ENCODE results near the gene NFYC.
"Not testable (repeated sequence)": the region's sequence is repeated elsewhere in the genome, so short reads cannot be mapped to it uniquely, and the experiment has no call there.

Gene NFYC

GRCh38 chr1:40708750-40709099, 17.2 kb downstream of the NFYC start:
- peak; percentile 90 for DNase-seq

DNA sequence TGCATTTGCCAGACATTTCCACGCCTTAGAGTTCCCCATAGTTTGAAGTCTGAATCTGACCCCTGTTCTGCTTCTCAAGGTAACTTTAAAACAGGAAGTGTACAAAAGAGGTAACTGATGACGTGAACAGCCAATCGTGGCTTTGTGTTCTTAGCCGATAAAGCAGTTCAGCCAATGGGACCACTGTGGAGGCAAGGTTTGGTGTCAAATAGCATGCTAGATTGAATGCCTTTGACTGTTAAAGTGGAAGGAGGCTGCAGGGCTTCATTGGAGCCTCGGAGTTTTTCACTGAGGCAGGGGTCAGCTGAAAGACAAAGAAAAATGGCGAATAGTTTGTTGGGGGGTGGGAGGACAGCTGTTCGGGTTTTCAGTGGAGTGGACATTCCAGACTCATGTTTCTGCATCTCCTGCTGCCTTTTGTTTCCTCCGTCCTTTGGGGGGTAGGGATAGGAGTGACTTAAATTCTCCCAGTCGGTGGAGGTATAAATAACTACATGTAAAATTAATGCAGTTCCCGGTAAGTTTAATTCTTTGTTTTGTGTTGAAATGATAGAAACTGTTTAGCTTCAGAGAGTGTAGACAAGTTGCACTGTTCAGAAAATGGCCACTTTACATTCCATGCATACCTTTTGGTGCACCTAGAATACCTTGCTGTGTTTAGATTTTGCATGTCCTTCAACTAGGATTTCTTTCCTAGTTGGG, 17.7 kb downstream of the NFYC start:
- DNase-seq = peak; percentile 96

DNA sequence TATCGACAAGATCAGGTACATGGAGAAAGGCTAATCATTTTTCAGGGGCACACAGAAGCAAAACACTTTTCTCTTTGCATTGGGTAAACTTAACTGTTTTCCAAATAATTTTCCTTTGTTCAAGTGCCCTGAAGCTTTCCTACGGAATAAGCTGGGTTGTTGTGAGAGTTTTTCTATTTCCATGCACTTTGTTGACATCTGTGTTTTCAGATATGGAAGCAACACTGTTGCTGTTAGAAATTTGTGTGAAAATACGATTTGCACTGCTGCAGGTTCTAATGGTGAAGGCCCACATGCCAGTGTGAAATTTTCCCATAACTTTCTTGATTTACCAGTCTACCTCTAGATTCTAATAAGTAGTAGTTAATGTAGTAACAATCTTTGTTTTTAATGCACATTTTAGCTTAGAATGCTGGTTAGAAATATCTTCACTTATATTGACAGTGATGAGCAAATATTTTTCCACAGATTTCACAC, 18.3 kb downstream of the NFYC start:
- DNase-seq = no peak

GRCh38 chr1:40710581-40711315, 19.2 kb downstream of the NFYC start:
- DNase-seq = no peak

DNA sequence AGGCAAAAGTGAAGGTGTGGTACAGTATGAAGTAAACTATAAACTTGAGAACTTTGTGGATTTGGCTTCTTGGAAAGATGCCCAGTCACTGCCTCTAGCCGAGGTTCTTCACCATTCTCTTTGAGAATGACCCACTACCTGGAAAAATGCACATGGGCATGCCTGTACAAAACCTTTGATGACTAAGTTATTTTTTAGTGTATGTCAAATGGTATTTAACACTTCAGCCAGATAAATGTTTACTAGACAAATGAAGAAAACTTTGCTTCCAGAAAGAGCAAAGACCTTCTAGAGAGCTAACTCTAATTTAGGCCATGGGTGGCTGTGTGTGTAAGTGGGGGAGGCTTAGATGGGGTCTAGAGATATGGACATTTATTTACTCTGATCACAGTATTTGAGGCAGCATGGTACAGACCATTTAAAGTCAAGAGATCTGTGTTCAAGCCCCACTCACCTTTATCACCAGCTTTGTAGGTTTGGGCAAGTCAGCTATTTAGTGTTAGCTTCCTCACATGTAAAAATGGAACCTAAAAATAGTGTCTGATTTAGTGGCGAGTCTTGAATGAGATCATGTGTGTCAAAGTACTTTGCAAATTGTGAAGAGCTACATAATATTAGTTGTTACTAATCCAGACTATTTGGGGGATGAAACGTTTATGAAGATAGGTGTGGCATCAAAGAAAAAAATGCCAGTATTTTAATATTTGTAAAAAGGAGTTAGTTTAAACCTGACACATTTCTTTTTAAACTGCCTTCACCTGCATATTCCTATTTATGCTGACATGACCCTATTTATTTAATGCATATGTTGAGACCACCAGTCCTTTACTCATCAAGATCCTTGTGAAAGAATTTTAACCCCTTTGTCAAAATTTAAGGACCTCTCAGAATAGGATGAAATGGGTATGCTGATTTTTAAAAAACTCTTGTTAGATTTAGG, 20.2 kb downstream of the NFYC start:
- DNase-seq = peak; percentile 41

DNA sequence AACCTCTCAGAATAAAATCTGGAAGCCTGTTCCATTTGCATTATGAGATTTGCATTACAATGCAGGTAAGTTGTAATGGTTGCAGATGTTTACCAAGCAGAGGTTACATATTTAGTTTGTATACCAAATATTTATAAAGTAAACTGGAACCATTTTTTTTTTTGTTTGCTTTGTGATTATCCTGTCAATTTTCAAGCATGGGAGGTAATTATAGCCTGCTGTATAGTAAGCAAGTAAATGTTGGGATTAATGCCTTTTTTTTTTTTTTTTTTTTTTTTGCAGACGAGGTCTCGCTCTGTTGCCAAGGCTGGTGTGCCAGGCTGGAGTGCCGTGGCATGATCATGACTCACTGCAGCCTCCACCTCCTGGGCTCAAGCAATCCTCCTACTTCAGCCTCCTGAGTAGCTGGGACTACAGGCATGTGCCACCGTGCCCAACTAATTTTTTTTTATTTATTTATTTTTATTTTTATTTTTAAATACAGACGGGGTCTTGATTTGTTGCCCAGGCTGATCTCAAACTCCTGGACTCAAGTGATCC, 21.0 kb downstream of the NFYC start:
- DNase-seq = no peak

DNA sequence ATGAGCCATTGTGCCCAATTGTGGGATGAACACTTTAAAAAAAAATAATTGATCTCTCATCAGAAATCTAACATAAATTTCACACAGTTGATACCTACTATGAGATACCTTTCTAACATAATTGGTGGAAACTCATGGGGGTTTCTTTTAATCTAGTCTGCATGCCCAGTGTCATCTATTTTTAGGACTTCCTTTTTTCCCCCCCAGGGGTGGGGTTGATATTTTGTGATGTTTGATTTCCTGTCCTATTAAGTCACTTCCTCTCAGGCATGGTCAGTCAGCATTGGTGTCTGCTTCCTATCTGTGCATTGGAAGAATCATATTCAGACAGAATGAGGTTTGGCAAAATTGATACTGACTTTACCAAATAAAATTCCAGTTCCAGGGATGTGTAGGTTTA, 21.5 kb downstream of the NFYC start:
- peak; percentile 26 for DNase-seq

DNA sequence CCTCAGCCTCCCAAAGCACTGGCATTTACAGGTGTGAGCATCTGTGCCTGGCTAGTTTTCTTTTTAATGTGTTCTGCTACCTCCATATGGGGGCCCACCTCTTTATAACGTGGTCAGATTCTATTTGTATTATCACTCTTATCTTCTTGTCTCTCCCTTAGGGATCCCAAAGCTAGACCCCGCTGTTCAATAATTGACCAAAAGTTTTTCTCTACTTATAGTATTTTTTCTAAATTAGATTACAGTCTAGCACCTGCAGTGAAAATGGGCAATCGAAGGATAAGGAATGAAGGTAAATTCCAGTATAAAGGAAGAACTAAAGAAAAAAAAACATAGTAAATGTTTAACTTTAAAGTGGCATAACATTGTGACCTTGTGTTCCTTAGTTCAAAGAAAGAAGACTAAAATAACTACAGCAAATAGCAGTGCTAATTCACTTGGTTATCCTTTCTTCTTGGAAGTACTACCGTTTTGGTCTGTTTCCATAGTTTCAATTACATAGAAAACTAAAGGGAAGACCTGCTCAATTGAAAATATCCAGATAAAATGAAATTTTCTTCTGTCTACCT, 24.1 kb downstream of the NFYC start:
- no peak for DNase-seq

DNA sequence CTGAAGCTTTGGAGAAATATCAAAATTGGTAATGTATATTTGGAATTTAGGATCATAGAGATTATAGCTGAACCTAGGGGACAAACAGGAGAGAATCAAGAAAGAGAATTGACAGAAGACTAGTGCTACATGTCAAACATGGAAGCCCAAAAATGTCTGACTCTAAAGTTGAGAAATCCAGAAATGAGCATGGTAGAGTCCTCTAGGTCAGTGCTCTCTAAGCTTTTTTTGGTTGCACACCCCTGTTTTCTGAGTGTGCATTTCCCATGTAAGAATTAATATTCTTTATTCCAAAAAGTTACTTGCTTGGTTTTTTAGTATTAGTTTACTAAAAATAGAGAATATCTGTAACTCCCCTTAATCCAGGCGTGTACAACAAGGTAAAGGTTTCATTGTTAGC, 25.6 kb downstream of the NFYC start:
- no peak for DNase-seq

- peak; percentile 30 for DNase-seq
Measured at GRCh38 chr1:40717955-40718354, 26.5 kb downstream of the NFYC start.

GRCh38 chr1:40720493-40720892, 29.0 kb downstream of the NFYC start:
- DNase-seq = no peak

- DNase-seq = no peak
Measured at GRCh38 chr1:40722622-40723021, 31.1 kb downstream of the NFYC start.

DNA sequence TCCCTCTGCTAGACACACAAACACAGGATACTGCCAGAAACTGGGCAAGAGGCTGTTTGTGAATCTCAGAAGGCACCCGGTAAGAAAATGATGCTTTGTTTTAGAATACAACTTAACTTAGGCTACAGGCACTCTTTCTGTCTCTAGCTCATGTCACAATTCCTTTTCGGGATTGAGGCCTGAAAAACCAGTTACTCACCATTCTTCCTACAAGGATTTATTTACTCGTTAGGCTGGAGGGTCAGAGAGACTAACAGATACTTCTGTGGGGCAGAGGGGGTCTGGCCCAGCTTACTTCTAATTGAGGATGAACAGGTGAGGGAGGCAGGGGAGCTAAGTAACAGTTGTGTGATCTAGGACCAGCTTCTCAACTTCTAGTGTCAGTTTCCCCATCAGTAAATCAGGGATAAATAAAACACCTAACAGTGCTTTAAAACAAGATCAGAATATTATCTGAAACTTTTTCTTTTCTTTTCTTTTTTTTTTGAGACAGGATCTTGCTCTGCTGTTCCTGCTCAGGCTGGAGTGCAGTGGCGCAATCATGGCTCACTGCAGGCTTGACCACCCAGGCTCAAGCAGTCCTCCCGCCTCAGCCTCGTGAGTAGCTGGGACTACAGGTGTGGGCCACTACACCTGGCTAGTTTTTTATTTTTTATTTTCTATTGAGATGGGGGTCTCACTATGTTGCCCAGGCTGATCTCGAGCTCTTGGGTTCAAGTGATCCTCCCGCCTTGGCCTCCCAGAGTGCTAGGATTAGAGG, 31.9 kb downstream of the NFYC start:
- no peak for DNase-seq

DNA sequence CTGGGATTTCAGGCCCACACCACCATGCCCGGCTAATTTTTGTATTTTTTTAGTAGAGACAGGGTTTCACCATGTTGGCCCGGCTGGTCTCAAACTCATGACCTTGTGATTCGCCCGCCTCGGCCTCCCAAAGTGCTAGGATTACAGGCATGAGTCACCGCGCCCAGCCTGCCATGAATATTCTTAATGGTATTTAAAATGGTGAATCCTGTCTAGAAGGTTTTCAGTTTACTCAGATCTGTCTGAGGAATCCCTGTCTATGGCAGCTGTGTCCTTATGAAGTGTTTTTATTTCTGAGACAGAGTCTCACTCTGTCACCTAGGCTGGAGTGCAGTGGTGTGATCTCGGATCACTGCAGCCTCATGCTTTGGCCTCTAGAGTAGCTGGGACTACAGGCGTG, 36.2 kb downstream of the NFYC start:
- DNase-seq = peak; percentile 79

GRCh38 chr1:40729316-40729862, 37.9 kb downstream of the NFYC start:
- not testable (repeated sequence) for DNase-seq

GRCh38 chr1:40732756-40733301, 41.3 kb downstream of the NFYC start:
- no peak for DNase-seq

- DNase-seq = no peak
Measured at GRCh38 chr1:40734882-40735628, 43.6 kb downstream of the NFYC start.

DNA sequence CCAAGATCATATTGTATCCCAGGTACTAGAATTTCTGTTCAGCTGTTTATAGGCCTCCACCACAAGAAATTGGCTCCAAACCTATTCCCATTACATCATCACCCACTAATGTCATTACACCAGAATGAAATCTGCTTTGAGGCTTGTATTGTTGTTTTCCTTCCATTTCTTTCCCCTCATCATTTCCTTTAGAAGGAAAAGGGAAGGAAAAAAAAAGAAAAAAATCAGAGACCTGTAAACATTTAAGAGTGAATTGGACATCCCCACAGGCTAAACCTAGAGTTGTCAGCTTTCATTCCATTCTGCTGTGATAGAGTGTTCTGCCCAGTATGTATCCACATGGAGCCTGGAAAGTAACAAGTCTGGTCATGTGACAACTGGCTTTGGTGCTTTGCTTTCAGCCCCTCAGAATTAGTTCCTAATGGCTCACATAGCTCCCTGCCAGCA, 44.6 kb downstream of the NFYC start:
- DNase-seq = peak; percentile 49

DNA sequence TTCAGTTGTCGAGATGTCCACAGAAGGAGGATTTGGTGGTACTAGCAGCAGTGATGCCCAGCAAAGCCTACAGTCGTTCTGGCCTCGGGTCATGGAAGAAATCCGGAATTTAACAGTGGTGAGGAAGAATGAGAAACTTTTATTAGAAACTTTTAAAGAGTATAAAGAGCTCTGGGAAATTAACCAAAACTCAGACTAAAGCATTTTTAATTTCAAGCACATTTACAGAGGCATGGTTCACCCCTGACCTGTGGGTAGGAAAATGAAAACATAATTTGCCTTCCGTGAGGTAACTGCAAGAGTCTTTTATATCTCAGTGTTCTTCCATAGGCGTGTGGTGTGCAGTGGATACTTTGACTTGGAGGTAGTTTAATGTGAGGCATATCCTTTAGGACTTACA, 47.3 kb downstream of the NFYC start:
- DNase-seq = no peak

DNA sequence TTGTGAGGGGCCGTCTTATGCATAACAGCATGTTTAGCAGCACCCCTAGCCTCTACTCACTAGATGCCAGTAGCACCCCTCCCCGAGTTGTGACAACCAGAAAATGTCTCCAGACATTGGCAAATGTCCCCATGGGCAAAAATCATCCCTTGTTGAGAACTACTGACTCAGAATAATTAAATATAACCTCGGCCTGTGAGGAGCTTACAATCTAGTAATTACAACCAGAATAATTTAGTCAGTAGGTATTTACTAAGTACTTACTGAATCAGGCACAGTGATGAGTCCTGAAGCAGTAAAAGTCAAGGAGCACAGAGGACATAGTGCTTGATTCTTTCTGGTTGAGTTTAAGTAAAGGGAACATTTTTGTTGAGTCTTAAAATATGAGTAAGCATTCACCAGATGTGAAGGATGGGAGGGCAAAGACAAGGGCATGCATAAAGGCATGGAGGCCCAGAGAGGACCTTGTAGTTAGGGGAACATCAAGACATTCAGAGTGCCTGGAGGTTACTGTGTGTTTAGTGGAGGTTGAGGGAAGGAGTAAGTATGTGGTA, 48.0 kb downstream of the NFYC start:
- peak; percentile 70 for DNase-seq
